Left ventricle myocardium inferior (tissue), 1 donor: ENCODE data around the gene ATF6. TPM values are rescaled to one million over a fixed set of nuclear protein-coding genes. Genes with fewer than 3 reads are reported as not detected.

ENCODE experiments used
- DNase-seq: peaks from one replicate; pipeline ENCODE4 v3.0.0-alpha.2; 2020
- H3K27ac ChIP-seq: fragments of 200-600 bp; replicated peaks from 2 replicates; pipeline ENCODE4 v1.8.0; 2021
- H3K27me3 ChIP-seq: fragments of 200-600 bp; 2 replicates; pipeline ENCODE4 v1.8.0; 2021; ENCODE audit warnings: low read depth
- H3K36me3 ChIP-seq: fragments of 200-600 bp; 2 replicates; pipeline ENCODE4 v1.8.0; 2021
- H3K4me1 ChIP-seq: fragments of 200-600 bp; 2 replicates; pipeline ENCODE4 v1.8.0; 2021
- H3K4me3 ChIP-seq: fragments of 200-600 bp; 2 replicates; pipeline ENCODE4 v1.8.0; 2021; ENCODE audit warnings: mild to moderate bottlenecking, moderate library complexity
- H3K9me3 ChIP-seq: fragments of 200-600 bp; replicated peaks from 2 replicates; pipeline ENCODE4 v1.8.0; 2021
- CTCF ChIP-seq: fragments of 200-600 bp; IDR thresholded peaks from 2 replicates; pipeline ENCODE4 v1.8.0; 2021; ENCODE audit warnings: antibody characterized with exemption, mild to moderate bottlenecking, borderline replicate concordance
- intact Hi-C: fragments of 100-400 bp; cut with micrococcal nuclease; formaldehyde crosslinking; loops from one replicate; pipeline ENCODE4 v1.11.0; 2022
- total RNA-seq: library from RNA; stranded (reverse); fragmentation: NEBNext Ultra II Directional; extraction: Animal tissue kit (Norgen Biotek cat#: 25700); gene quantifications from one replicate; pipeline ENCODE4 v1.2.1, GENCODE V29; 2021
- donor health status: DM: no; HTN: yes; CAD: no; lungs with severe emphysema.

The ATF6 gene
- total RNA-seq, 1 donor from 2014 or later = 13.0 TPM

- no peak for TF ChIP-seq CTCF
- peaks cover 7% of the 10 kb centered on the region for H3K36me3 ChIP-seq
Measured at GRCh38 chr1:161943737-161944136, 177.6 kb downstream of the ATF6 start.

GRCh38 chr1:161944381-161944780, 178.3 kb downstream of the ATF6 start:
- TF ChIP-seq CTCF = no peak
- H3K9me3 ChIP-seq = no peaks in the 10 kb centered on the region
- DNase-seq = no peak
- H3K4me1 ChIP-seq = peaks cover 14% of the 10 kb centered on the region
- no peaks in the 10 kb centered on the region for H3K27me3 ChIP-seq
- intact Hi-C loops = no loop called here
- H3K4me3 ChIP-seq = no peak overlapping the region
- no peak overlapping the region for H3K27ac ChIP-seq
- H3K36me3 ChIP-seq = peaks cover 7% of the 10 kb centered on the region

More at GRCh38 chr1:161943737-161944136, 177.6 kb downstream of the ATF6 start:
- no peak for DNase-seq
- Histone ChIP-seq H3K27ac (no peak overlapping the region), H3K27me3 (no peaks in the 10 kb centered on the region), H3K4me1 (peaks cover 7% of the 10 kb centered on the region), H3K9me3 (no peaks in the 10 kb centered on the region), H3K4me3 (no peak overlapping the region)
- intact Hi-C loops = no loop called here

- intact Hi-C loops = no loop called here
- TF ChIP-seq CTCF = no peak
- Histone ChIP-seq H3K36me3 (peaks cover 7% of the 10 kb centered on the region), H3K27ac (no peak overlapping the region), H3K4me3 (no peak overlapping the region), H3K4me1 (peaks cover 23% of the 10 kb centered on the region), H3K9me3 (no peaks in the 10 kb centered on the region), H3K27me3 (no peaks in the 10 kb centered on the region)
- no peak for DNase-seq
Measured at GRCh38 chr1:161945306-161946060, 179.4 kb downstream of the ATF6 start.

- no peak overlapping the region for H3K27ac ChIP-seq
- H3K9me3 ChIP-seq = no peaks in the 10 kb centered on the region
- no peaks in the 10 kb centered on the region for H3K27me3 ChIP-seq
- DNase-seq = no peak
- intact Hi-C loops = no loop called here
- TF ChIP-seq CTCF = no peak
- H3K4me3 ChIP-seq = no peak overlapping the region
- peaks cover 23% of the 10 kb centered on the region for H3K4me1 ChIP-seq
- peaks cover 7% of the 10 kb centered on the region for H3K36me3 ChIP-seq
Measured at GRCh38 chr1:161946071-161946987, 180.2 kb downstream of the ATF6 start.

- H3K4me3 ChIP-seq = no peak overlapping the region
- no peak overlapping the region for H3K27ac ChIP-seq
- H3K9me3 ChIP-seq = no peaks in the 10 kb centered on the region
- H3K36me3 ChIP-seq = peaks cover 3% of the 10 kb centered on the region
- DNase-seq = no peak
- intact Hi-C loops = no loop called here
- H3K27me3 ChIP-seq = no peaks in the 10 kb centered on the region
- H3K4me1 ChIP-seq = peaks cover 23% of the 10 kb centered on the region
- TF ChIP-seq CTCF = no peak
Measured at GRCh38 chr1:161948435-161948834, 182.3 kb downstream of the ATF6 start.
